HepG2 (cell line): ENCODE measurements around the gene LMTK2. TPM values are rescaled to one million over a fixed set of nuclear protein-coding genes. Genes with fewer than 3 reads are reported as not detected.

ENCODE experiments used
- ATAC-seq: fragments of 200-7000 bp; cut with Tn5 transposase; 3 replicates; pipeline ENCODE4 v1.9.1; 2020; ENCODE audit warnings: mild to moderate bottlenecking, moderate library complexity
- BruUV-seq: library from RNA; stranded (reverse); fragments of 400-500 nt; replicated peaks from 2 replicates; lab custom pipeline; 2021; lab: Mats Ljungman, UMichigan
- CTCF ChIA-PET: fragments of 300-600 bp; formaldehyde crosslinking; extraction: SDS; loops from one replicate; lab custom pipeline; 2021; ENCODE audit warnings: low total read pairs, inconsistent platforms, low intra/inter-chr PET ratio; lab: Yijun Ruan, JAX
- POLR2A ChIA-PET: fragments of 350-600 bp; sonication (Branson Sonifier 250); formaldehyde crosslinking; loops from one replicate; lab custom pipeline; 2020; ENCODE audit warnings: antibody characterized with exemption, inconsistent platforms; lab: Yijun Ruan, JAX
- DNase-seq: peaks from one replicate; pipeline ENCODE4 v3.0.0-alpha.2; 2015; ENCODE audit warnings: low spot score
- FAIRE-seq: peaks from 3 replicates; lab custom pipeline; 2011; peaks lifted over from hg19 to GRCh38; lab: Jason Lieb, UNC
- H2AFZ ChIP-seq: one replicate; pipeline ENCODE4 v1.6.1; 2011; ENCODE audit warnings: low read length, inconsistent platforms
- H3K27ac ChIP-seq: fragments of 300-600 bp; 3 replicates; pipeline ENCODE4 v1.8.0; 2011; ENCODE audit warnings: mixed run types, mild to moderate bottlenecking, mixed read lengths, low read length, inconsistent platforms; ENCODE audit not compliant: insufficient read depth; ENCODE audit errors: extremely low read length
- H3K27me3 ChIP-seq, 2 experiments: fragments of 200-600 bp in 1 of 2; 2 replicates in 1 of 2; 3 replicates in 1 of 2; pipeline versions ENCODE4 v1.6.0 to v1.8.0; 2011; ENCODE audit warnings: low read length in 2 of 2, mild to moderate bottlenecking in 2 of 2, moderate library complexity in 2 of 2, inconsistent platforms in 1 of 2; ENCODE audit not compliant: insufficient read depth in 2 of 2, control insufficient read depth in 1 of 2
- H3K36me3 ChIP-seq, 2 experiments: fragments of 200-600 bp in 1 of 2; replicated peaks in 1 of 2; 2 replicates in 1 of 2; 3 replicates in 1 of 2; pipeline versions ENCODE4 v1.5.1 to v1.8.0; 2011; ENCODE audit warnings: low read length in 2 of 2, inconsistent platforms in 1 of 2; ENCODE audit not compliant: insufficient read depth in 2 of 2, control insufficient read depth in 1 of 2
- H3K4me1 ChIP-seq: 2 replicates; pipeline ENCODE4 v1.5.1; 2012; ENCODE audit warnings: low read length, inconsistent platforms; ENCODE audit not compliant: insufficient read depth
- H3K4me2 ChIP-seq: 2 replicates; pipeline ENCODE4 v1.6.0; 2011; ENCODE audit warnings: low read depth, low read length, inconsistent platforms
- H3K4me3 ChIP-seq, 3 experiments: fragments of 200-600 bp in 1 of 3; sonication (generic), shearing (Covaris generic) in 1 of 3; replicated peaks in 1 of 3; 2 replicates each; pipeline ENCODE4 v1.5.1; 2011 to 2016; ENCODE audit warnings: low read length in 3 of 3, inconsistent platforms in 2 of 3, low read depth in 2 of 3, mild to moderate bottlenecking in 2 of 3, control low read depth in 1 of 3, mixed read lengths in 1 of 3; ENCODE audit not compliant: insufficient read depth in 1 of 3
- H3K79me2 ChIP-seq: one replicate; pipeline ENCODE4 v1.6.1; 2011; ENCODE audit warnings: low read length, inconsistent platforms; ENCODE audit not compliant: insufficient read depth
- H3K9ac ChIP-seq: 2 replicates; pipeline ENCODE4 v1.6.0; 2011; ENCODE audit warnings: mild to moderate bottlenecking, low read depth, low read length, inconsistent platforms; ENCODE audit not compliant: insufficient read depth
- H3K9me3 ChIP-seq: 2 replicates; pipeline ENCODE4 v1.5.1; 2012; ENCODE audit warnings: mild to moderate bottlenecking, low read length
- H4K20me1 ChIP-seq: 2 replicates; pipeline ENCODE4 v1.6.0; 2011; ENCODE audit warnings: inconsistent platforms, mild to moderate bottlenecking, low read length, moderate library complexity; ENCODE audit not compliant: insufficient read depth
- AFF4 ChIP-seq: sonication (generic); formaldehyde crosslinking; IDR thresholded peaks from 2 replicates; pipeline ENCODE4 v1.4.0; 2020; ENCODE audit warnings: missing genetic modification reagents
- DR1 ChIP-seq: sonication (generic); formaldehyde crosslinking; IDR thresholded peaks from 2 replicates; pipeline ENCODE4 v1.8.0; 2021; ENCODE audit warnings: mild to moderate bottlenecking, missing genetic modification reagents, inconsistent platforms
- FIP1L1 ChIP-seq: fragments of 200-400 bp; formaldehyde crosslinking; IDR thresholded peaks from 2 replicates; pipeline ENCODE4 v1.6.1; 2018; ENCODE audit warnings: low read depth, mild to moderate bottlenecking, low read length, moderate library complexity, borderline replicate concordance; ENCODE audit not compliant: insufficient read depth
- IKZF4 ChIP-seq: sonication (generic); formaldehyde crosslinking; IDR thresholded peaks from 2 replicates; pipeline ENCODE4 v1.5.1; 2020; ENCODE audit warnings: borderline replicate concordance, mild to moderate bottlenecking, low read depth, missing genetic modification reagents; ENCODE audit errors: not compliant biosample characterization
- KDM2A ChIP-seq: sonication (generic); formaldehyde crosslinking; IDR thresholded peaks from 2 replicates; pipeline ENCODE4 v1.4.0; 2020; ENCODE audit warnings: low read depth, missing genetic modification reagents, borderline replicate concordance
- MLX ChIP-seq: IDR thresholded peaks from 2 replicates; pipeline ENCODE4 v1.6.1; 2016
- NPAS2 ChIP-seq: sonication (generic); formaldehyde crosslinking; IDR thresholded peaks from 2 replicates; pipeline ENCODE4 v1.8.0; 2022; ENCODE audit warnings: mild to moderate bottlenecking, missing genetic modification reagents, borderline replicate concordance
- ZNF18 ChIP-seq: sonication (generic); formaldehyde crosslinking; IDR thresholded peaks from 2 replicates; pipeline ENCODE4 v1.8.0; 2022; ENCODE audit warnings: mild to moderate bottlenecking, missing genetic modification reagents; ENCODE audit not compliant: insufficient replicate concordance
- ZSCAN31 ChIP-seq: sonication (generic); formaldehyde crosslinking; IDR thresholded peaks from 2 replicates; pipeline ENCODE4 v1.5.0; 2020; ENCODE audit warnings: low read depth, mild to moderate bottlenecking, missing genetic modification reagents
- WGBS: methylation state at CpG from one replicate; pipeline ENCODE4 v1.1.6; 2017; ENCODE audit warnings: low lambda C conversion rate; 5-methylcytosine and 5-hydroxymethylcytosine counted together
- in situ Hi-C: cut with HindIII; loops from 2 replicates; pipeline ENCODE4 v1.10.0; 2017; ENCODE audit warnings: low pct_unique_long_range_greater_than_20kb; ENCODE audit not compliant: extremely low pct_ligation_motif_present
- intact Hi-C: fragments of 100-400 bp; cut with micrococcal nuclease; formaldehyde crosslinking; loops from one replicate; pipeline ENCODE4 v1.10.0; 2022; ENCODE audit not compliant: unreplicated experiment
- polyA plus RNA-seq, 8 experiments: library from polyadenylated mRNA; depleted of rRNA in 3 of 8; stranded (reverse) in 7 of 8; unstranded in 1 of 8; fragments of >200 nt; fragmentation: Illumina TruSeq in 4 of 8; extraction: Trizol in 4 of 8; gene quantifications; 2 replicates each; pipeline versions ENCODE4 v1.2.1 to v1.2.3, GENCODE V29; 2011 to 2016; ENCODE audit warnings: low read depth in 4 of 8, missing spikeins in 1 of 8, mixed read lengths in 1 of 8; ENCODE audit not compliant: insufficient read depth in 1 of 8
- total RNA-seq, 5 experiments: library from RNA; depleted of rRNA; stranded (reverse); fragments of >200 nt; fragmentation: Illumina TruSeq; extraction: Trizol; gene quantifications; 2 replicates each; pipeline ENCODE4 v1.2.3, GENCODE V29; 2016; ENCODE audit warnings: low read depth in 1 of 5
- TF ChIP-seq, protein P1 (sequence below): sonication (generic); formaldehyde crosslinking; IDR thresholded peaks from 2 replicates; pipeline ENCODE4 v1.4.0; 2020; ENCODE audit warnings: missing genetic modification reagents
- TF ChIP-seq, protein P2 (sequence below): sonication (generic); formaldehyde crosslinking; IDR thresholded peaks from 2 replicates; pipeline ENCODE4 v1.4.0; 2020; ENCODE audit warnings: missing genetic modification reagents

Gene LMTK2
- total and polyA plus RNA-seq, 2 of the 13 experiments (the other 11 are each of a cell fraction or from before 2014, with no cell fraction given), result 9.5 to 11.7 TPM

DNA sequence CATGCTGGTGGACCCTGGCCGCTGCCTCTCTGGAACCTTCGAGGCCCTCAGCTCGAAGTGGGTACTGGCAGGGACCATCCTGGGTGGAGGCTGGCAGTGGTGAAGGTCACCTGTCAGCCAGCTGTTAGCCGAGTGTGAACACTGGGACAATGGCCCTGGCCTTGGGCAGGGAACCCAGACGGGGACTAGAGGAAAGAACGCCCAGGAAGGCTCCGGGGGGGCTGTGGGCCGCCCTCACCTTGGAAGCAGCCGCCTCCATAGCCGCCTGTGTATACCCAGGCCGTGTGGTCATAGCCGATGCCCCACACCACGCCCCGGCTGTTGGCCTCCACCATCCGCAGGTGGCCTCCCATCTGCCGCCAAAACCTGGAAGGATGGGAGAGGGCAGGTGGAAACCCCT lies 122.1 kb downstream of the LMTK2 start:
- 97% methylated on average over 7 of the region's 16 CpGs for WGBS
- BruUV-seq, result no TSS peak
- ATAC-seq, result no peak
- no peak for FAIRE-seq
- Histone ChIP-seq H3K4me1 (peaks cover 46% of the 10 kb centered on the region), H3K36me3 (no peaks in the 10 kb centered on the region), H3K4me3 (no peak overlapping the region), H3K9ac (no peak overlapping the region), H4K20me1 (no peaks in the 10 kb centered on the region), H3K4me2 (no peak overlapping the region), H3K27me3 (no peaks in the 10 kb centered on the region), H3K79me2 (no peaks in the 10 kb centered on the region), H3K27ac (no peak overlapping the region), H2AFZ (no peak overlapping the region), H3K9me3 (no peaks in the 10 kb centered on the region)
- DNase-seq, result no peak
- ChIA-PET CTCF (no interaction called here), POLR2A (no interaction called here)
- intact Hi-C loops, result no loop called here
- in situ Hi-C loops, result no loop called here
- TF ChIP-seq, protein P1, sequence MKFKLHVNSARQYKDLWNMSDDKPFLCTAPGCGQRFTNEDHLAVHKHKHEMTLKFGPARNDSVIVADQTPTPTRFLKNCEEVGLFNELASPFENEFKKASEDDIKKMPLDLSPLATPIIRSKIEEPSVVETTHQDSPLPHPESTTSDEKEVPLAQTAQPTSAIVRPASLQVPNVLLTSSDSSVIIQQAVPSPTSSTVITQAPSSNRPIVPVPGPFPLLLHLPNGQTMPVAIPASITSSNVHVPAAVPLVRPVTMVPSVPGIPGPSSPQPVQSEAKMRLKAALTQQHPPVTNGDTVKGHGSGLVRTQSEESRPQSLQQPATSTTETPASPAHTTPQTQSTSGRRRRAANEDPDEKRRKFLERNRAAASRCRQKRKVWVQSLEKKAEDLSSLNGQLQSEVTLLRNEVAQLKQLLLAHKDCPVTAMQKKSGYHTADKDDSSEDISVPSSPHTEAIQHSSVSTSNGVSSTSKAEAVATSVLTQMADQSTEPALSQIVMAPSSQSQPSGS (CRISPR knock-in tag), result no peak
- no peak for TF ChIP-seq AFF4 (CRISPR knock-in tag)
- TF ChIP-seq, protein P2, sequence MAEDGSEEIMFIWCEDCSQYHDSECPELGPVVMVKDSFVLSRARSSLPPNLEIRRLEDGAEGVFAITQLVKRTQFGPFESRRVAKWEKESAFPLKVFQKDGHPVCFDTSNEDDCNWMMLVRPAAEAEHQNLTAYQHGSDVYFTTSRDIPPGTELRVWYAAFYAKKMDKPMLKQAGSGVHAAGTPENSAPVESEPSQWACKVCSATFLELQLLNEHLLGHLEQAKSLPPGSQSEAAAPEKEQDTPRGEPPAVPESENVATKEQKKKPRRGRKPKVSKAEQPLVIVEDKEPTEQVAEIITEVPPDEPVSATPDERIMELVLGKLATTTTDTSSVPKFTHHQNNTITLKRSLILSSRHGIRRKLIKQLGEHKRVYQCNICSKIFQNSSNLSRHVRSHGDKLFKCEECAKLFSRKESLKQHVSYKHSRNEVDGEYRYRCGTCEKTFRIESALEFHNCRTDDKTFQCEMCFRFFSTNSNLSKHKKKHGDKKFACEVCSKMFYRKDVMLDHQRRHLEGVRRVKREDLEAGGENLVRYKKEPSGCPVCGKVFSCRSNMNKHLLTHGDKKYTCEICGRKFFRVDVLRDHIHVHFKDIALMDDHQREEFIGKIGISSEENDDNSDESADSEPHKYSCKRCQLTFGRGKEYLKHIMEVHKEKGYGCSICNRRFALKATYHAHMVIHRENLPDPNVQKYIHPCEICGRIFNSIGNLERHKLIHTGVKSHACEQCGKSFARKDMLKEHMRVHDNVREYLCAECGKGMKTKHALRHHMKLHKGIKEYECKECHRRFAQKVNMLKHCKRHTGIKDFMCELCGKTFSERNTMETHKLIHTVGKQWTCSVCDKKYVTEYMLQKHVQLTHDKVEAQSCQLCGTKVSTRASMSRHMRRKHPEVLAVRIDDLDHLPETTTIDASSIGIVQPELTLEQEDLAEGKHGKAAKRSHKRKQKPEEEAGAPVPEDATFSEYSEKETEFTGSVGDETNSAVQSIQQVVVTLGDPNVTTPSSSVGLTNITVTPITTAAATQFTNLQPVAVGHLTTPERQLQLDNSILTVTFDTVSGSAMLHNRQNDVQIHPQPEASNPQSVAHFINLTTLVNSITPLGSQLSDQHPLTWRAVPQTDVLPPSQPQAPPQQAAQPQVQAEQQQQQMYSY (CRISPR knock-in tag), result no peak
- TF ChIP-seq ZNF18, result no peak
- no peak for TF ChIP-seq MLX (CRISPR knock-in tag)
- no peak for TF ChIP-seq KDM2A (CRISPR knock-in tag)
- no peak for TF ChIP-seq FIP1L1
- no peak for TF ChIP-seq IKZF4 (CRISPR knock-in tag)
- TF ChIP-seq NPAS2 (CRISPR knock-in tag), result no peak
- no peak for TF ChIP-seq DR1 (CRISPR knock-in tag)
- no peak for TF ChIP-seq ZSCAN31 (CRISPR knock-in tag)
